Ovary (tissue), 9 donors: ENCODE results near the gene CFAP73. TPM values are rescaled to one million over a fixed set of nuclear protein-coding genes. Genes with fewer than 3 reads are reported as not detected.

Experiments used
- DNase-seq, 5 donors: peaks; one replicate each; pipeline ENCODE4 v3.0.0-alpha.2; 2019 to 2020
- H3K27ac ChIP-seq, 2 donors: fragments of 200-600 bp; one replicate each; pipeline versions ENCODE4 v1.5.1 to v1.8.0; 2019 to 2022
- H3K27me3 ChIP-seq: fragments of 200-600 bp; one replicate; pipeline ENCODE4 v1.8.0; 2022
- H3K36me3 ChIP-seq: fragments of 200-600 bp; sonication (generic); one replicate; pipeline ENCODE4 v1.5.1; 2019
- H3K4me1 ChIP-seq: one replicate; pipeline ENCODE4 v1.8.1; 2013; ENCODE audit warnings: mild to moderate bottlenecking, moderate library complexity; ENCODE audit not compliant: insufficient read depth
- H3K4me3 ChIP-seq: fragments of 200-600 bp; sonication (generic); one replicate; pipeline ENCODE4 v1.5.1; 2017
- H3K9me3 ChIP-seq, 2 donors: fragments of 200-600 bp in 1 of 2; sonication (generic) in 1 of 2; one replicate each; pipeline versions ENCODE4 v1.5.1 to v1.8.1; 2013 to 2019; ENCODE audit warnings: mild to moderate bottlenecking in 1 of 2, moderate library complexity in 1 of 2
- CTCF ChIP-seq, 3 donors: fragments of 450-650 bp in 2 of 3; fragments of 200-600 bp in 1 of 3; IDR thresholded peaks; one replicate each; pipeline versions ENCODE4 v1.5.1 to v1.8.0; 2016 to 2022; ENCODE audit warnings: antibody characterized with exemption in 3 of 3, mild to moderate bottlenecking in 1 of 3
- EP300 ChIP-seq: sonication (generic); formaldehyde crosslinking; IDR thresholded peaks from one replicate; pipeline ENCODE4 v1.6.1; 2017; ENCODE audit warnings: antibody characterized with exemption
- POLR2A ChIP-seq: fragments of 450-650 bp; IDR thresholded peaks from one replicate; pipeline ENCODE4 v1.6.1; 2017; ENCODE audit warnings: antibody characterized with exemption, mild to moderate bottlenecking, moderate library complexity
- WGBS, 3 donors: extraction: QIAGEN DNeasy Blood & Tissue Kit in 1 of 3; methylation state at CpG; one replicate each; pipeline versions ENCODE4 v1.1.5 to v1.1.7; 2013 to 2017; 5-methylcytosine and 5-hydroxymethylcytosine counted together
- intact Hi-C, 4 donors: fragments of 100-400 bp; cut with DNase I; formaldehyde crosslinking; loops; one replicate each; pipeline versions ENCODE4 v1.11.0 to v1.15.1; 2022 to 2023
- polyA plus RNA-seq, 2 donors: library from polyadenylated mRNA; stranded (reverse); fragments of 200-250 nt in 1 of 2; fragments of 350-450 nt in 1 of 2; fragmentation: Illumina TruSeq in 1 of 2; extraction: RNeasy Lipid Tissue Mini Kit (QIAGEN cat#74804) in 1 of 2; gene quantifications; one replicate each; pipeline ENCODE4 v1.2.3, GENCODE V29; 2013 to 2014
- total RNA-seq, 7 donors: library from RNA; depleted of rRNA in 2 of 7; stranded (reverse); fragments of >200 nt in 2 of 7; fragmentation: NEBNext Ultra II Directional in 3 of 7; extraction: Animal tissue kit (Norgen Biotek cat#: 25700) in 3 of 7; gene quantifications; one replicate each; pipeline versions ENCODE4 v1.1.0 to v1.2.4, GENCODE V29; 2016 to 2023
- donor health status: DM: no; HTN: no; CAD: no; lungs with moderate emphysema.
- donor health status: DM: no; HTN: no; CAD: no.
- donor health status: Bipolar disorder and iron deficiency.
- donor health status: DM: yes; HTN: yes; CAD: no.
- donor health status: DM: no; HTN: no; CAD: no.
- donor health status: DM: yes; HTN: yes; CAD: no.

The CFAP73 gene
- total and polyA plus RNA-seq, 9 donors, result 0.15 to 38.3 (median 1.5) TPM; not detected in 3

DNA sequence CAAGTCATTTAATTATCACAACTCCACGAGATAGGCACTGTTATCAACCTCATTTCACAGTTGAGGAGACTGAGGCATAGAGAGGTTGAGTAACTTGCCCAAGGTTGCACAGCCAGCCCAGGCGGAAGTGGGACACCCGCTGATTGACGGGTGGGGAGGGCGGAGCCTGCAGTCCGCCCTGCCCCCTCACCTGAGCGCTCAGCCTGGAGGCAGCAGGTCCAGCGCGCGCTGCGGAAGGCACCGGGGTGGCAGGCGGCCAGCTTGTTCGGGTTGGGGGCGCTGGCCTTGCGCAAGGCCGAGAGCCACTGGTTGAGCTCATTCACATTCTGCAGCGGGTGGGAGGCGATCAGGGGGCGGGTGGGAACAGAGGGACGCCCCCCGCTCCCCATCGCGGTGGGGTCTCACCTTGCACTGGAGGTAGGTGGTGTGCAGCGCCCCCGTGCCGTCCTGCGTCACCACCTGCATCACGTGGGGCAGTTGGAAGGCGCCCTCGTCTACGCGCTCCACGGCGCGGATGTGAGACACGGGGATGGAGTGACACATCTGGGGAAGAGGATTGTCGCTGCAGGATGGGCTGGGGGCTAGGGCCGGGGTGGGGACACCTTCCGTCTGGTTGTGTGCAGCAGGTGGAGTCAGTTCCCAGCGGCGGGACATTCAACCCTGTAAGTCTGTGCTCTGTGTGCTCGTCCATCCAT is 45.6 kb upstream of the CFAP73 start:
- Histone ChIP-seq H3K27me3 (no peaks in the 10 kb centered on the region), H3K36me3 (no peaks in the 10 kb centered on the region), H3K27ac (no peak overlapping the region), H3K4me1 (no peaks in the 10 kb centered on the region), H3K9me3 (no peaks in the 10 kb centered on the region), H3K4me3 (no peak overlapping the region)
- no peak for DNase-seq
- 2 to 5% (median 4%) methylated on average over 34 to 43 of the region's 43 CpGs for WGBS, 3 donors
- intact Hi-C loops, result loop anchor here in 1 of 4 donors (1.0 kb wide), 1 partner anchor 44 kb away; no protein-coding TSS in a partner anchor
- TF ChIP-seq EP300, result no peak
- TF ChIP-seq POLR2A, result no peak
- TF ChIP-seq CTCF (IDR thresholded peaks at IDR 0.05), result no peak

GRCh38 chr12:113104953-113105510 is 44.5 kb upstream of the CFAP73 start:
- no peak for DNase-seq
- H3K9me3 ChIP-seq, result no peaks in the 10 kb centered on the region
- intact Hi-C loops, result loop anchor here in 1 of 4 donors (1.0 kb wide), 1 partner anchor 45 kb away; no protein-coding TSS in a partner anchor
- no peaks in the 10 kb centered on the region for H3K27me3 ChIP-seq
- H3K4me3 ChIP-seq, result no peak overlapping the region
- WGBS, 3 donors, result 59 to 78% (median 74%) methylated on average over 13 of the region's 13 CpGs
- no peaks in the 10 kb centered on the region for H3K4me1 ChIP-seq
- TF ChIP-seq POLR2A (no peak), EP300 (no peak), CTCF (IDR thresholded peaks at IDR 0.05) (no peak)
- no peaks in the 10 kb centered on the region for H3K36me3 ChIP-seq
- H3K27ac ChIP-seq, result no peak overlapping the region

GRCh38 chr12:113105606-113106271 is 43.8 kb upstream of the CFAP73 start:
- H3K27me3 ChIP-seq, result no peaks in the 10 kb centered on the region
- DNase-seq, result no peak
- no peaks in the 10 kb centered on the region for H3K36me3 ChIP-seq
- TF ChIP-seq CTCF (IDR thresholded peaks at IDR 0.05), result no peak
- no peak for TF ChIP-seq EP300
- TF ChIP-seq POLR2A, result no peak
- WGBS, 3 donors, result 79 to 87% (median 87%) methylated on average over 15 of the region's 15 CpGs
- intact Hi-C loops, result no loop called here
- H3K9me3 ChIP-seq, result no peaks in the 10 kb centered on the region
- no peak overlapping the region for H3K27ac ChIP-seq
- no peaks in the 10 kb centered on the region for H3K4me1 ChIP-seq
- H3K4me3 ChIP-seq, result no peak overlapping the region

DNA sequence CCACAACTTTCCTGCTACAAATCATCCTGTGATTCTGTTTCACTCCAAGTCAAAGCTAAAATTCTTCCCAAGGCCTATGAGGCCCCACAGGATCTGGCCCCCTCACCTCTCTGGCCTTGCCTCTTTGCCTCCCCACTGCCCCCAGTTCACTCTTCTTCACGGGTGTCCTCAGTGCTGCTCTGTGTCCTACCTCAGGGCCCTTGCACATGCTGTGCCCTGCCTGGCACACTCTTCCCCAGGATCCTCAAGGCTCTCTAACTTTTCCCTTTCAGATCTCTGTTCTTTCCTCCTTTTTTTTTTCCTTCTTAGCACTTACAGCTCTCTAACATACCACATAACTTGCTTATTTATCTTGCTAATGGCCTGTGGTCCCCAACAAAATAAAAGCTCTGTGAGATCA is 43.2 kb upstream of the CFAP73 start:
- TF ChIP-seq CTCF (IDR thresholded peaks at IDR 0.05) (no peak), POLR2A (no peak), EP300 (no peak)
- intact Hi-C loops, result no loop called here

More for the DNA sequence above, 43.2 kb upstream of the CFAP73 start:
- H3K27ac ChIP-seq, result no peak overlapping the region
- no peak for DNase-seq
- no peaks in the 10 kb centered on the region for H3K36me3 ChIP-seq
- H3K4me1 ChIP-seq, result no peaks in the 10 kb centered on the region
- 50 to 71% (median 69%) methylated on average over 1 of the region's 1 CpG for WGBS, 3 donors
- no peaks in the 10 kb centered on the region for H3K9me3 ChIP-seq
- H3K4me3 ChIP-seq, result no peak overlapping the region
- H3K27me3 ChIP-seq, result no peaks in the 10 kb centered on the region
